ENCODE results near the gene GSTT4. TPM values are rescaled to one million over a fixed set of nuclear protein-coding genes. Genes with fewer than 3 reads are reported as not detected.

The GSTT4 gene
- total RNA-seq (not detected in 2 replicates), polyA plus RNA-seq (not detected in 2 replicates)

DNA sequence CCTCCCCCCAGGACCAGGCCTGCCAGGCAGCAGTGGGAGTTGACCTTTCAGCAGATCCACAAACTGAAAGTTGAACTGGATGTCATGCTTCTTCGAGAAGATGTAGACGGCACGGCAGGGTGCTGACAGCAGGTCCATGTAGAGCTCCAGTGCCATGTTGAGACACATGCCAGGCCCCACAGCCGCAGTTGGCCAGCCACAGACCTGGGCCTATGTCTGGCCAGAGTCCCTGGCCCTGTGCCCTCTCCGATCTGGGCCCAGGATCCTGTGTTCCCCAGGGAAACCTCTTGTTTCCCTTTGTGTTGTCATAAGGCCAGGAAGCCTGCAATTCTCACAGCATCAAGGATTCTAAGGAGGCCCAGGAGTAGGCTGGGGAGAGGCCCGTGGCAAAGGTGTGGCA is at the start of gene GSTT4:
Gene GSTT4, minus strand, starts transcription at position 253 of the 400 bp plus-strand sequence. Its CDS starts 97 bp downstream, at position 156.
- TF ChIP-seq EZH2 (IDR thresholded peaks at IDR 0.05; ENCODE audit: borderline replicate concordance) = no peak
- TF ChIP-seq, protein P1, sequence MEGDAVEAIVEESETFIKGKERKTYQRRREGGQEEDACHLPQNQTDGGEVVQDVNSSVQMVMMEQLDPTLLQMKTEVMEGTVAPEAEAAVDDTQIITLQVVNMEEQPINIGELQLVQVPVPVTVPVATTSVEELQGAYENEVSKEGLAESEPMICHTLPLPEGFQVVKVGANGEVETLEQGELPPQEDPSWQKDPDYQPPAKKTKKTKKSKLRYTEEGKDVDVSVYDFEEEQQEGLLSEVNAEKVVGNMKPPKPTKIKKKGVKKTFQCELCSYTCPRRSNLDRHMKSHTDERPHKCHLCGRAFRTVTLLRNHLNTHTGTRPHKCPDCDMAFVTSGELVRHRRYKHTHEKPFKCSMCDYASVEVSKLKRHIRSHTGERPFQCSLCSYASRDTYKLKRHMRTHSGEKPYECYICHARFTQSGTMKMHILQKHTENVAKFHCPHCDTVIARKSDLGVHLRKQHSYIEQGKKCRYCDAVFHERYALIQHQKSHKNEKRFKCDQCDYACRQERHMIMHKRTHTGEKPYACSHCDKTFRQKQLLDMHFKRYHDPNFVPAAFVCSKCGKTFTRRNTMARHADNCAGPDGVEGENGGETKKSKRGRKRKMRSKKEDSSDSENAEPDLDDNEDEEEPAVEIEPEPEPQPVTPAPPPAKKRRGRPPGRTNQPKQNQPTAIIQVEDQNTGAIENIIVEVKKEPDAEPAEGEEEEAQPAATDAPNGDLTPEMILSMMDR (IDR thresholded peaks at IDR 0.05; ENCODE audit: poor library complexity) = no peak
- no peak for TF ChIP-seq EZH2phosphoT487 (IDR thresholded peaks at IDR 0.05; ENCODE audit: low read depth, severe bottlenecking, unreplicated experiment)
- WGBS (ENCODE audit: low lambda C conversion rate, missing lambda C conversion rate) = 84% methylated on average over 6 of the region's 6 CpGs

DNA sequence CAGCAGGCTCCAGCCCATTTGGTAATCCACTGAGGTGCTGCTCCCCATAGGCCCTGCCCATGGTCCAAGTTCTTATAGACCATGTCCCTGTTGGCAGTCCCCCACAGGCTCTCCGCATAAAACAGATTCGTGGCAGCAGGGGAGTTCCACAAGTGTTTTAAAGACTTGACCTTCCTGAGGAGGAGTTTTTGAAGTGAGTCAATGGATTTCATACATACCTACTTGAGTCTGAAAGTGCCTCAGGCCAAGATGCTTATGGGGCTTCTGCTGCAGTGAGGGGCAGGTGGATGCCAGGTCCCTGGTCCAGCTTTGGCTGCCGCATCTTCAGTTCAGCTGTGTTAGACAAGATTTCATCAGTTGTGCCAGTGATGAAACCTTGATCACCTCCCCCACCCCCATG is 49.1 kb upstream of the GSTT4 start:
- H3K4me3 ChIP-seq = no peak overlapping the region
- no peaks in the 10 kb centered on the region for H3K36me3 ChIP-seq (replicated peaks; ENCODE audit: insufficient read depth, low read depth)
- H3K9me2 ChIP-seq (replicated peaks; ENCODE audit: insufficient read depth) = no peaks in the 10 kb centered on the region
- H2AFZ ChIP-seq = no peak overlapping the region
- H3K4me1 ChIP-seq (ENCODE audit: insufficient read depth) = no peaks in the 10 kb centered on the region
- H3K79me2 ChIP-seq = no peaks in the 10 kb centered on the region
- no peak overlapping the region for H3K4me2 ChIP-seq
- no peak for TF ChIP-seq EZH2phosphoT487 (IDR thresholded peaks at IDR 0.05; ENCODE audit: low read depth, severe bottlenecking, unreplicated experiment)
- TF ChIP-seq, protein P1 (IDR thresholded peaks at IDR 0.05; ENCODE audit: poor library complexity) = no peak
- TF ChIP-seq EZH2 (IDR thresholded peaks at IDR 0.05; ENCODE audit: borderline replicate concordance) = no peak
- 91% methylated on average over 3 of the region's 3 CpGs for WGBS (ENCODE audit: low lambda C conversion rate, missing lambda C conversion rate)
- no peaks in the 10 kb centered on the region for H4K20me1 ChIP-seq (ENCODE audit: insufficient read depth, poor library complexity, severe bottlenecking)
- no peaks in the 10 kb centered on the region for H3K27me3 ChIP-seq
- no peak overlapping the region for H3K27ac ChIP-seq
- no peaks in the 10 kb centered on the region for H3K9me3 ChIP-seq (ENCODE audit: low read depth)
- no peak for DNase-seq (ENCODE audit: low spot score)

More for the DNA sequence above, at the start of gene GSTT4:
- no peaks in the 10 kb centered on the region for H4K20me1 ChIP-seq (ENCODE audit: insufficient read depth, poor library complexity, severe bottlenecking)
- H2AFZ ChIP-seq = no peak within 1 kb of the TSS
- DNase-seq (ENCODE audit: low spot score) = no peak
- no peak within 1 kb of the TSS for H3K27ac ChIP-seq
- no peaks in the 10 kb centered on the region for H3K27me3 ChIP-seq
- H3K4me3 ChIP-seq = no peak within 1 kb of the TSS
- no peaks in the 10 kb centered on the region for H3K36me3 ChIP-seq (replicated peaks; ENCODE audit: insufficient read depth, low read depth)
- no peaks in the 10 kb centered on the region for H3K9me3 ChIP-seq (ENCODE audit: low read depth)
- no peaks in the 10 kb centered on the region for H3K79me2 ChIP-seq
- H3K9me2 ChIP-seq (replicated peaks; ENCODE audit: insufficient read depth) = no peaks in the 10 kb centered on the region
- H3K4me2 ChIP-seq = no peak within 1 kb of the TSS
- H3K4me1 ChIP-seq (ENCODE audit: insufficient read depth) = no peaks in the 10 kb centered on the region

DNA sequence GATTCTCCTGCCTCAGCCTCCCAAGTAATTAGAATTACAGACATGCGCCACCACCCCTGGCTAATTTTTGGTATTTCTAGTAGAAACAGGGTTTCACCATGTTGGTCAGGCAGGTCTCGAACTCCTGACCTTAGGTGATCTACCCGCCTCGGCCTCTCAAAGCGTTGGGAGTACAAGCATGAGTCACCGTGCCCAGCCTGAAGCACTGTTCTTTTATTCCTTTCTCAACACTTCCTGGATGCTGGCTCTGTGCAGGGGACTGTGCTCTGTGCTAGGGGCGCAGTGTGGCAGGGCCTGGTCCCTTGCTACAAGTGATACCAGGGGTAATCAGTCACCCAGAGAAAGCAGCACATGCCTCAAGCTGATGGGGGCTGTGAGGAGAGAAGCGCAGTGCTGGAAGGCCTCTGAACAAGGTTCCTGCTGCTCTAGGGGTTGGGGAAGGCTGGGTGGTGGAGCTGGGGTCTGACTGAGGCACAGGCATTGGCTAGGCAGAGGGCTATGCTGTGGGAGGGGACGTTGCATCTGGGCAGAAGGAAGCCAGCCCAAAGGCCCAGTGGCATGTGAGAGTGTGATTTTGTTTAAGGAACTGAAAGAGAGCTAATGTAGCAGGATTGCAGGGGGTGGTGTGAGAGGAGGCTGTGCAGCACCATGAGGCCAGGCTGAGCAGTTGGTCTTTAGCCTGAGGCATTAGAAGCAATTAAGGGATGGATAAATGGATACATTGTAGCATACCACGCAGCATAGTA is 48.4 kb upstream of the GSTT4 start:
- Histone ChIP-seq H4K20me1 (ENCODE audit: insufficient read depth, poor library complexity, severe bottlenecking) (no peaks in the 10 kb centered on the region), H3K79me2 (no peaks in the 10 kb centered on the region), H3K4me2 (no peak overlapping the region), H3K4me1 (ENCODE audit: insufficient read depth) (no peaks in the 10 kb centered on the region), H3K27me3 (no peaks in the 10 kb centered on the region), H3K27ac (no peak overlapping the region), H3K4me3 (no peak overlapping the region), H3K36me3 (replicated peaks; ENCODE audit: insufficient read depth, low read depth) (no peaks in the 10 kb centered on the region), H3K9me2 (replicated peaks; ENCODE audit: insufficient read depth) (no peaks in the 10 kb centered on the region), H3K9me3 (ENCODE audit: low read depth) (no peaks in the 10 kb centered on the region), H2AFZ (no peak overlapping the region)
- TF ChIP-seq, protein P1 (IDR thresholded peaks at IDR 0.05; ENCODE audit: poor library complexity) = no peak
- TF ChIP-seq EZH2 (IDR thresholded peaks at IDR 0.05; ENCODE audit: borderline replicate concordance) (no peak), EZH2phosphoT487 (IDR thresholded peaks at IDR 0.05; ENCODE audit: low read depth, severe bottlenecking, unreplicated experiment) (no peak)
- DNase-seq (ENCODE audit: low spot score) = no peak
- 94% methylated on average over 10 of the region's 10 CpGs for WGBS (ENCODE audit: low lambda C conversion rate, missing lambda C conversion rate)

All from hepatocyte (in vitro differentiated cells).